Measurements from ENCODE around the gene KCNJ16.

- TF ChIP-seq ZNF274 (IDR thresholded peaks at IDR 0.05; ENCODE audit: low read depth, low read length) (no peak), SUZ12 (IDR thresholded peaks at IDR 0.05; ENCODE audit: extremely low read depth, insufficient read depth, insufficient read length) (no peak)
These were observed 29.9 kb downstream of the KCNJ16 start for GRCh38 chr17:70104791-70105523.

Data from NT2/D1 (cell line).